Bronchial epithelial cell (primary cell): ENCODE results near the gene POLR2L. TPM values are rescaled to one million over a fixed set of nuclear protein-coding genes. Genes with fewer than 3 reads are reported as not detected.

ENCODE experiments used
- DNase-seq: peaks from one replicate; pipeline ENCODE4 v3.0.0-alpha.2; 2010; ENCODE audit warnings: low read depth
- FAIRE-seq: peaks from 2 replicates; lab custom pipeline; 2011; peaks lifted over from hg19 to GRCh38; lab: Jason Lieb, UNC
- H3K27me3 ChIP-seq: 2 replicates; pipeline ENCODE4 v1.5.1; 2011; ENCODE audit warnings: low read length; ENCODE audit not compliant: control insufficient read depth, insufficient read depth
- H3K36me3 ChIP-seq: 2 replicates; pipeline ENCODE4 v1.5.1; 2011; ENCODE audit warnings: low read length; ENCODE audit not compliant: control insufficient read depth, insufficient read depth
- H3K4me3 ChIP-seq: 2 replicates; pipeline ENCODE4 v1.5.1; 2011; ENCODE audit warnings: mild to moderate bottlenecking, low read depth, low read length, control low read depth
- CTCF ChIP-seq: IDR thresholded peaks from 2 replicates; pipeline ENCODE4 v1.5.1; 2011; ENCODE audit warnings: mild to moderate bottlenecking, moderate library complexity, low read length, control low read depth, inconsistent platforms; ENCODE audit not compliant: insufficient read depth, severe bottlenecking
- total RNA-seq: library from RNA; depleted of rRNA; stranded (reverse); fragments of >200 nt; gene quantifications from 2 replicates; pipeline ENCODE4 v1.2.1, GENCODE V29; 2014

Gene POLR2L
- total RNA-seq, 1 donor from 2014 or later: 8.7 TPM

DNA sequence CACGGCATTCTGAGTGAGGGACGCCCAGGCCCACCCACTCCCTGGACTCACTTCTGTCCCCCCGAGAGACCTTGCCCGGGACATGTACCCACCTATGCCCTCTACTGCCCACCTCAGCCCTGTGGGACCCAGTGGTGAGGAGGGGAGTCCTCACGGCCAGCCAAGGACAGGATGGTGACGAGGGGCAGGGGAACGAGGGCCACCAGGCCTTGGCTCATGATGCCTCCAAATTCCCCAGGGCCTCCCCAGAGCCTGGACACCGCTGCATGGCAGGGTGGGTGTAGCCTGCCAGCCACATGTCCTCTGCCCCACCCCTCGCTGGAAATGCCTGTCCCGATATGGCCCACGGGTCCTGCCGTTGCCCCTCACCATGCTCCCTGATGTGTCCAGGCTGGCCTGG is 26.5 kb upstream of the POLR2L start:
- DNase-seq (no peak), FAIRE-seq (no peak)
- Histone ChIP-seq H3K4me3 (no peak overlapping the region), H3K27me3 (no peaks in the 10 kb centered on the region), H3K36me3 (peaks cover 1% of the 10 kb centered on the region)
- no peak for TF ChIP-seq CTCF

DNA sequence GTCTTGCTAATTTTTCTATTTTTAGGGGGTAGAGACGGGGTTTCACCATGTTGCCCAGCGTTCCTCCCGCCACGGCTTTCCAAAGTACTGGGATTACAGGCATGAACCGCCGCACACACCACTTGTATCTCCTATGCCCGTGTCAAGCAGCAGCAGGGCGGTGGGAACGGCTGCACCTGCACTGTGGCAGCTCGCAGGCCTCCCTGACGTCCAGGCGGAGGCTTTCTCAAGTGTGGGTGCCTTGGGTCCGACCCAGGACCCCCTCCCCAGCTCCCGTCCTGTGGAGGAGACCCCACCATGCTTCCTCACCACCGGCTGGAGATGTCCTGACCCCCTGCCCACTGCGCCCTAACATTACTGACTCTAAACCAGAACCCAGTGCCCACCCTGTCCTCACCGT is 26.1 kb upstream of the POLR2L start:
- peaks cover 1% of the 10 kb centered on the region for H3K36me3 ChIP-seq
- no peak overlapping the region for H3K4me3 ChIP-seq
- TF ChIP-seq CTCF: no peak
- DNase-seq: no peak
- FAIRE-seq: no peak
- H3K27me3 ChIP-seq: no peaks in the 10 kb centered on the region

DNA sequence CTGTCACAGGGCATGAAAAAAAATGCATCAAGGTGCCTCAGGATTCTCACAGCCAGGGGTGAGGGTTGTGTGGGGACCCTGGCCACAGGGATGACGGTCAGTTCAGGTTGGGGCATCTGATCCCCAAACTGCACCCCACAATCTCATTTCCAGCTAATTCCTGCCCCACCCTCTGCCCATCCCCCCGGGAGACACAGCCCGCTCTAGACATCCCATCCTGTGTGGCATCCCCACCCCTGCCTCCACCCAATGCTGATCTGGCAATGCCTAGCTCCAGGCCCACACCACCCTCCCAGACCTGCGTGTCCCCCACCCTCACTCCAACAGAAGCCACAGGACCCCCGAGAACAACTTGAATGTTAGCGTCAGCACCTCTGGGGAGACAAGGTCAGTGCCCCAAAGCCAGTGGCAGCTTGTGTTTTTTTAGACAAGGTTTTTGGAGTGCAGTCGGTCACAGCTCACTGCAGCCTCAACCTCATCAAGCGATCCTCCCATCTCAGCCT is 25.6 kb upstream of the POLR2L start:
- TF ChIP-seq CTCF: no peak
- FAIRE-seq: no peak
- H3K36me3 ChIP-seq: peaks cover 1% of the 10 kb centered on the region

DNA sequence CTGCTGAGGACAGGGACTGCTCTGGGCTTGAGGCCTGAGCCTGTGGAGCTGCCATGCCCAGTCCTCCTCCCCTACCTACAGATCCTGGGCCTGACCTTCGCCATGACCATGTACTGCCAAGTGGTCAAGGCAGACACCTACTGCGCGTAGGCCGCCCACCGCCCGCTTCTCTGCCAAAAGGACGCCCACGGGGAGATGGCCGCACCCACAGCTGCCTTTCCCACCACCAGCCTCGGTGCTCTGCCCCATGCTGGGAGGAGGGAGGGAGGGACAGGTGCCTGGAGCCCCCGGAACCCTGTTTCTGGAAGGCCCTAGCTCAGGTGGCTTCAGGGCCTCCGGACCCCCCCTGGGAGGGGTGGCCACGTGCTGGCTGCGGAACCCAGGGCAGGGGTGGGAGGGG is 24.2 kb upstream of the POLR2L start:
- no peak overlapping the region for H3K4me3 ChIP-seq
- DNase-seq (no peak), FAIRE-seq (no peak)
- H3K27me3 ChIP-seq: no peaks in the 10 kb centered on the region
- H3K36me3 ChIP-seq: peaks cover 1% of the 10 kb centered on the region
- no peak for TF ChIP-seq CTCF

More for the DNA sequence above, 25.6 kb upstream of the POLR2L start:
- H3K27me3 ChIP-seq: no peaks in the 10 kb centered on the region
- no peak overlapping the region for H3K4me3 ChIP-seq
- no peak for DNase-seq

DNA sequence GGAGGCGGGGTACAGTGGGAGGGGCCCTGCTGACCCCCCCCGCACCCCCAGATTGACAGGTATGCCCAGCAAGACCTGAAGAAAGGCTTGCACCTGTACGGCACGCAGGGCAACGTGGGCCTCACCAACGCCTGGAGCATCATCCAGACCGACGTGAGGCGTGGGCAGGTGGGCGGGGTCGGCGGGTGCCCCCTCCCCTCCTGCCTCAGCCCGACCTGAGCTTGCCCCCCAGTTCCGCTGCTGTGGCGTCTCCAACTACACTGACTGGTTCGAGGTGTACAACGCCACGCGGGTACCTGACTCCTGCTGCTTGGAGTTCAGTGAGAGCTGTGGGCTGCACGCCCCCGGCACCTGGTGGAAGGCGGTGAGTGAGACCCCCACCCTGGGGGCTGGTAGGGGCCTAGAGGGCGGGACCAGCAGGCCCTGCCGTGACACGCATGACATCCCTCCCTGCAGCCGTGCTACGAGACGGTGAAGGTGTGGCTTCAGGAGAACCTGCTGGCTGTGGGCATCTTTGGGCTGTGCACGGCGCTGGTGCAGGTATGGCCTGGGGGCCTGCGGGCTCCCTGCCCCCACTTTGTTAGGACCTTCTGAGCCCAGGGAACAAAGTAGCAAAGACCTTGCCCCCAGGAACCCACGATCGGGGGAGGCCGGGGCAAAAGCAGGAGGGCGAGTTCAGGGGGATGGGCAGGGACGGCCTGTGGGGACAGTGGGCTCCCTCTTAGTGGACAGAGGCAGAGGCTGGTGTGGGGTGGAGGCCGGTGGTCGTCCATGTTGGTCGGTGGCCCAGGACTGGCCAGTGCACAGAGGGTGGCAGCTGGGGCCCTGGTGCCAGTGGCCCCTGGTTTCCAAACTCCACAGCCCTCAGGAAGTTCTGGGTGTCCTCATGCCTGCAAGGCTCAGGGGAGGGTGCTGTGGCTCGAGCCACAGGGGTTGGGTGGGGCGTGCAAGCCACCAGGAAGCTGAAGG is 23.4 kb upstream of the POLR2L start:
- no peak for DNase-seq
- no peak for TF ChIP-seq CTCF
- Histone ChIP-seq H3K27me3 (no peaks in the 10 kb centered on the region), H3K4me3 (no peak overlapping the region), H3K36me3 (peaks cover 1% of the 10 kb centered on the region)
- FAIRE-seq: no peak

DNA sequence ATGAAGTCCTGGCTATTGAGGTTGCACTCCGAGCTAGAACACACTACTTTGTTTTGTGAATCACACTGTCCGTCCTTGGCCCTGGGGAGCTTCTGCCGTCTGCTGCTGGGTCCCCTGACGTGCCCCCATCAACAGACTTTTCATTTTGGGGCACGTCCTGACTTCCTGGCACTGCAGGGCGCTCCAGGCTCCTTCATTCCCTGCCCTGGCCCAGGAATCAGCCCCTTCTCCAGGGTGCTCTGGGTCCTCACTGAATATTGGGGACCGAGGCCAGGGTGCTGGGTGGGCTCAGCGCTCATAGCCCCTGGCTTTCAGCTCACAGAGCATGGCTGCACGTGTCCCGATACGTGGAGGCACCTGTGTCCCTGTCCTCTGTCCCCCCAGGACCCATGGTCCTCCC is 22.6 kb upstream of the POLR2L start:
- H3K27me3 ChIP-seq: no peaks in the 10 kb centered on the region
- no peak for TF ChIP-seq CTCF
- DNase-seq (no peak), FAIRE-seq (no peak)
- H3K36me3 ChIP-seq: peaks cover 1% of the 10 kb centered on the region
- no peak overlapping the region for H3K4me3 ChIP-seq
